ENCODE measurements around the gene SPAG16. TPM values are rescaled to one million over a fixed set of nuclear protein-coding genes. Genes with fewer than 3 reads are reported as not detected.

The SPAG16 gene
- 74.2 TPM for total RNA-seq

DNA sequence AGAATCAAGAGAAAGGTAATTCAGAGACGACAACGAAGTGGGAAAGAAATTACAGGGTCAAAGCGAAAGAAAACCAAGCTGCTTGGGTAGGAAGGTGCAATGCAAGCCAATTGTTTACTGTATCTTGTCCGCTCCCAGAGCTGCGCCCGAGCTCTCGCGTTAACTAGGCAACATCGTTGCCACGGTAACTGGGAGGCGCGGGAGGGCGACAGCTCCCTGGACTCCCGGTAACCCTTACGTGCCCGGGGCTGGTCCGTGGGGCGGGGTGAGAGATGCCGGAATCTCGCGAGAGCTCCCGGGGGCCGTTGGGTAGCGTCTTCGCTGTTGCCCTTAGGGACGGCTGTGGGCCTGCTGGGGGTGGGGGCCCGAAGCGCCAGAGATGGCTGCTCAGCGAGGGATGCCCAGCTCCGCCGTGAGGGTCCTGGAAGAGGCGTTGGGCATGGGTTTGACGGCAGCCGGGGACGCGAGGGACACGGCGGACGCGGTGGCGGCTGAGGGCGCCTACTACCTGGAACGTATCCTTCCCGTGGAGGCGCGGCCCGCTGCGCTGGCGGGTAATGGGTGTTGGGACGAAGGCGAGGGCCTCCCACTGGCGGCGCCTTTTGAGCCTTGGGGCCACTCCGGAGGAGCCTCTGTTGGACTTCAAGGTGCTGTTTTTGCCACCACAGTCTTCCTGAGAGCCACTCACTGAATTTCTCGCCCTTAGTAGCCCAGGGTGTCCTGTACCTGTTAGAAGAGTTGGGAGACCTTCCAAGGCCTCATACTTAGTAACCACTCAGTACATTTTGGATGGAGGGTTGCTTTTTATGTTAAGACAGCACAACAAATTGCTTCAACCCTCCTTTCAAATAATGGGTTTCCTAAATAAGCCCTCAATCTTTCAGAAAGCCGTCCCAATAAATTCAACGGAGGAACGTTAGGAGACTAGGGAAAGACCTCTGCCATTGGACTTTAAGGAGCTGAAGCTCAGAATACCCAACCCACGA is at the start of gene SPAG16:
SPAG16 (plus strand) TSS at position 360 of the 986 bp plus-strand sequence.

DNA sequence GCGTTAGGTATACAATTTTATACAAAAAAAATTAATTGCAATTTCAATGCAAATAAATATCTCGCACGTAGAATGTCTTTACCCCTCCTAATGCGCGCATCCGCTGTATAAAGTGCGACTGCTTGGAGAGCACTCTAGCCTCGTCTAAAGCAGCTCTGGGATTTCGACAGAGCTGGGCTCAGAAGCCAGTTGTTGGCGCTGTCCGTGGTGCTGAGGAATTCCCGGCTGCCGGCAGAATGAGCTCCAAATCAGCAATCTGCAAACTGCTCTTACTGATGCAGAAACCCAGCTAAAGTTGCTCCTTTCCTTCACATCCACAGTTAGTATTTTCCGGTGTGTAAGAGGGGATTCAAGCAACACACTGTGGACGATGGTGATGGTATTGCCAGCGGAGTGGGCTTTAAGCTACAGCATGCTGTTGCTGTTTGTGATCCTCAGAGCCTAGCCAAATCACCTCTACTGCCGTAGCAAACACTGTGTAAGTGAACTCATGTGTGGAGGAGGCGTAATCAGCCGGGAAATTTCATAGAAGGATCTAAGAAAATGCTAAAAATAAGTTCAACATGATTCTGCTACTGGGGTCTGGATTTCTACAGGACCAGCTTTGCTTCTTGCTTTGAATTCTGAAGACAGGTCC is 1126.8 kb downstream of the SPAG16 start, which contains the start of gene VWC2L:
VWC2L (plus strand) TSS at position 137 of the 637 bp plus-strand sequence. CDS start 3,140 bp downstream, outside the sequence.

Small RNAs within 50 kb of the gene (small RNA-seq; reads per million reads assigned to genes)
- not detected for gene MIR4438 (ENCODE audit: low replicate concordance)

Other genes starting within 250 kb of the SPAG16 start
- gene IKZF2, start 132.9 kb upstream of the SPAG16 start, total RNA-seq = 19.7 TPM

Data from parietal lobe (tissue), 2 donors.